OCI-LY1 (cell line): ENCODE data around the gene ADARB2.

Source experiments
- EZH2 ChIP-seq: fragments of 200-600 bp; sonication (generic), shearing (Covaris generic); IDR thresholded peaks from 2 replicates; pipeline ENCODE4 v1.8.0; 2017; ENCODE audit warnings: borderline replicate concordance, mixed run types, mild to moderate bottlenecking, antibody characterized with exemption, low read length, moderate library complexity, mixed read lengths
- TF ChIP-seq, protein P1 (sequence below): fragments of 200-600 bp; sonication (generic), shearing (Covaris generic); IDR thresholded peaks from 2 replicates; pipeline ENCODE4 v1.5.1; 2017; ENCODE audit warnings: mild to moderate bottlenecking, antibody characterized with exemption, low read length, moderate library complexity, mixed read lengths

DNA sequence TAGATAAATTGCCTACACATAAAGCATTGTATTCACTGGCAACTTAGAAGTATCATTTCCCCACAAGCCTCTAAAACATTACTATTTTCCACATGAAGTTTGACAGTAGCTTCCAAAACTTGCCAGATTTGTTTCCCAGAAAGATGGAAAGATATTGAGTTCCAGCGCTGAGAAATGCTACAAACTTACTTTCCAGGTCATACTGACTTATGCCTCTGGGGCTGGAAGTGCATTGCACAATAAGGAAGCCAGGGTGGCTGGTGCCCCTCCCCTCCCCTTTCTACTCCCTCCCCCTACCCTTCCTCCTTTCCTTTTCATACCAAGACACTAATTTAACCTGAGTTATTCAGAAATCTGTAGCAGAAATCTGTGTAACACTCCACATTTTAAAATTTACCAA is 468.5 kb downstream of the ADARB2 start:
- TF ChIP-seq, protein P1, sequence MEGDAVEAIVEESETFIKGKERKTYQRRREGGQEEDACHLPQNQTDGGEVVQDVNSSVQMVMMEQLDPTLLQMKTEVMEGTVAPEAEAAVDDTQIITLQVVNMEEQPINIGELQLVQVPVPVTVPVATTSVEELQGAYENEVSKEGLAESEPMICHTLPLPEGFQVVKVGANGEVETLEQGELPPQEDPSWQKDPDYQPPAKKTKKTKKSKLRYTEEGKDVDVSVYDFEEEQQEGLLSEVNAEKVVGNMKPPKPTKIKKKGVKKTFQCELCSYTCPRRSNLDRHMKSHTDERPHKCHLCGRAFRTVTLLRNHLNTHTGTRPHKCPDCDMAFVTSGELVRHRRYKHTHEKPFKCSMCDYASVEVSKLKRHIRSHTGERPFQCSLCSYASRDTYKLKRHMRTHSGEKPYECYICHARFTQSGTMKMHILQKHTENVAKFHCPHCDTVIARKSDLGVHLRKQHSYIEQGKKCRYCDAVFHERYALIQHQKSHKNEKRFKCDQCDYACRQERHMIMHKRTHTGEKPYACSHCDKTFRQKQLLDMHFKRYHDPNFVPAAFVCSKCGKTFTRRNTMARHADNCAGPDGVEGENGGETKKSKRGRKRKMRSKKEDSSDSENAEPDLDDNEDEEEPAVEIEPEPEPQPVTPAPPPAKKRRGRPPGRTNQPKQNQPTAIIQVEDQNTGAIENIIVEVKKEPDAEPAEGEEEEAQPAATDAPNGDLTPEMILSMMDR, result no peak
- no peak for TF ChIP-seq EZH2
